RCC 7860 (cell line): ENCODE measurements around the gene ASB3.
A peak's percentile ranks its signal among the peaks of the same experiment; 100 is the strongest.
"Not testable (repeated sequence)": the region's sequence is repeated elsewhere in the genome, so short reads cannot be mapped to it uniquely, and the experiment has no call there.

Experiments
- DNase-seq: peaks from one replicate; pipeline ENCODE4 v3.0.0-alpha.2; 2015; ENCODE audit warnings: low spot score
- FAIRE-seq: peaks from 2 replicates; lab custom pipeline; 2012; peaks lifted over from hg19 to GRCh38; lab: Jason Lieb, UNC

The ASB3 gene

DNA sequence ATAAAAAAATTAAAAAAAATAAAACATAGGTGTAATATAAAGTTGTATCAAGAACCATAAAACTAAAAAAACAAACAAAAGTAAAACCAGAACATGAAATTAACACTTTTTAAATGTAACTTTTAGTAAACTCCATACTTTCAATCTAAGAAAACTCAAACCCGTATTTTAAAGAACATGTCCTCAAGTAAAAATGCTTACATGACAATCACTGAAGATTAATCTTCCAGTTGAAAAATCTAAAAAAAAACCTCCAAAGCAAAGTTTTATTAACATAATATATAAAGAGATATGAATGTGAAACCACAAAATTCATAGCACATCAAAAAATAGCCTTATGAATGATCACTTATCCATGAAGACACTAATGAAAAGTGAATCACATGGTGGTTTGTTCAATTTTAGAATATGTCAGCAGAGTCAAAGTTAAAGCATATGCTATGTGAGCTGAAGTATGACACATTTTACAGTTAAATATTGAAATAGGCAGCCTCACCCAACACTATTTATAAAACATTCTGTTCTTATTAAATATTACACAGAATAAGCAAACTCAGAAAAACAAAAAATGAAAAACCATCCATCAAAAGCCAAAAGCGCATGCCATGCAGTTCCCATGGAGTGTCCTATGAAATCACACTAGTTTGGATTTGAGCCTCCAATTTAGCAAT is 42.2 kb downstream of the ASB3 start:
- FAIRE-seq (no peak), DNase-seq (no peak)

DNA sequence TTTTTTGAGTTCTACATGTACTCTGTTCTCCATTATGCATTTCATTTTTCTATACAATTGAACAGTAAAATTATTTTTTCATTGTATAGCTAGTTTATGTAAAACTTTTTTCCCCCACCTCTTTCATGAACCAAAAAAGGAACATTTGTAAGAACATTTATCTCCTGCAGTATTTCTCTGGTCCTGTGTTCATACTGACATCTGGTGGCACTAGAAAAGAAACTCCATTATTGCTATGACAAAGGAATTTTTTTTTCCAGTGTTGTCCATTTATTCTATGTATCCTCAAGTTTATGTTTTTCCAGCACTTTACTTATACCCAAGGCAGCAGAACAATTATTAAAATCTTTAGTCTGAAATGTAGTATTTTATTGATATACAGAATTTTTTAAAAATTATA is 46.6 kb downstream of the ASB3 start:
- FAIRE-seq (peak; percentile 44), DNase-seq (peak; percentile 17)

GRCh38 chr2:53739032-53739431 is 47.7 kb downstream of the ASB3 start:
- DNase-seq: no peak
- FAIRE-seq: no peak

GRCh38 chr2:53737091-53737490 is 49.7 kb downstream of the ASB3 start:
- no peak for DNase-seq
- FAIRE-seq: no peak

DNA sequence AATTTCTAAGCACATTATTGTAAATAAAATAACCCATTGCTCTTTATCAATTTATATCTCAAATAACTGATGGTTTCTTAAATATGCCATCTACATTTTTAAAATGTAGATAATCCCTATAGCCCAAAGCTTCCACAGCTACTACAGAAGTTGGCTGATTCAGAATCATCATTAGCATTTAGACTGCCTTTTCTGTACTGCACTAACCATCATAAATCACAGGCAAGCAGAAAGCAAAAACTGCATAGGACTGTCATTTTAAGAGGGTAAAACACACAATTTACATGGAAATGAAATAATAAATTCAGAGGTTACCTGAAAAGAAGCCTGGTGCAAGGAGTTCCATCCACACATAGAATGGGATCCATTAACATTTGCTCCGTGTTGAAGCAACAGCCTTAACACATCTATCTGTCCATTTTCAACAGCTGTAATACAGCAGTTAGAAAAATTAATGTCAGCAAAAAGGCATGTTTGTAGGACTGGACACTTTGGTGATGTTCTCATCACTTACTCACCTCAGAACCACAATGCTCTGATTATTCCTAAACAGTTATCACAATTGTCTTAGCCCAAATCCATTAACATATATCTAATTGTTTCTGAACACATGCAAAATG is 57.5 kb downstream of the ASB3 start:
- DNase-seq (no peak), FAIRE-seq (no peak)

DNA sequence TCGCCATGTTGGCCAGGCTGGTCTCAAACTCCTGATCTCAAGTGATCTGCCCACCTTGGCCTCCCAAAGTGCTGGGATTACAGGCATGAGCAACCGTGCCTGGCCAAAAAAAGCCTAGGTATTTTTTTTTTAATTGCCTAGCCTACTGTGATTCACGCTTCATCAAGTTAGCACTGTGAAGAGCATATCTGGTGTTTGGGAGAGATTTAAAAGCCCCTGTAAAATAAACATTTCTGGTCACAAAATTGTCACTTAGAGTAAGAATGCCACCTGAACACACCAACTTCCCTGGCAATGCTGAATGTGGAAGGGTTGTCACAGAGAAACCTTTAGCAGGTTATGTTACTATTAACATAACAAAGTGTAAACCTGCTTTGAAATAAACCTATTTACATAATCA is 58.8 kb downstream of the ASB3 start:
- FAIRE-seq (no peak), DNase-seq (no peak)

DNA sequence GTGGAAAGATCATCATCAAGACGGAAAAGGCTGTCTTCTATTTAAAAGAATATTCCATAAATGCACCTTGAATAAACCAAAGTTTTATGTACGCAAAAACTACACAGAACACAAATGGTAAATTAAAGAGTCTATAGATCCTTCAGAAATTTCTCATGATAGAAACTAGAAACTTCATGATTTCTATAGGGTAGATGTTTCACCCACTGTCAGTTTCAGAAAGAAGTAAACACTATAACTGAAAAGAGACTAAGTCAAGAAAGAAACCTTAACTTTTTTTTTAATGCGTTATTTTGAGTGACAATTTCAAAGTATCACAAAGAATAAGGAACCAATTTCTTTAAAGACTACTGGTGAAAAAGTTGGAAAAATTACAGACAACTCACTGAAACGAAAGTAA is 61.1 kb downstream of the ASB3 start:
- DNase-seq: no peak
- no peak for FAIRE-seq

GRCh38 chr2:53724536-53724935 is 62.2 kb downstream of the ASB3 start:
- FAIRE-seq: no peak
- DNase-seq: no peak

DNA sequence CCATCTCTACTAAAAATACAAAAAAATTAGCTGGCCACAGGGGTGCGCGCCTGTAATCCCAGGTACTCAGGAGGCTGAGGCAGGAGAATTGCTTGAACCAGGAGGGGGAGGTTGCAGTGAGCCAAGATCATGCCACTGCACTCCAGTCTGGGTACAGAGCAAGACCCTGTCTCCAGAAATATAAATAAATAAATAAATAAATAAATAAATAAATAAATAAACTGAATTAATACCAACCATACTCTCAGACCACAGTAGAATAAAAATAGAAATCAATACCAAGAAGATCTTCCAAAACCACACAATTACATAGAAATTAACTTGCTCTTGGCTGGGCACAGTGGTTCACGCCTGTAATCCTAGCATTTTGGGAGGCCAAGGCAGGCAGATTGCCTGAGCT is 65.8 kb downstream of the ASB3 start:
- FAIRE-seq, DNase-seq: not testable (repeated sequence)

DNA sequence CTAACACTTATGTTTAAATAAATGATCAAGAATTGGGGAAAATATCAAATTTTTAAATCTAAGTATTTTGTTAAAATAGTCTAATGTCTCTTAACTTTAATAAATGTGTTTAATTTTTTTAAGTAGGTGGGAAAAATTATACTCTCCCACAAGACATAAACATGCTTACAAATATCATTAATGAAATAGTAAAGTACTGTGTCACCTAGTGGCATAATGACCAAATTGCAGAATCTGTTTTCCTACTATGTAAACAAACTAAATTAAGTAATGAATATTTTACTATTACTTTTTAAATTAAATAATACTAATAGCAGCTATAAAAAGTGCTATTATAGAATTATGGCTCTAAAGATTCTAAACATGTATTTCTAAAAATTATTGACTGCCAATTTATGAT is 71.2 kb downstream of the ASB3 start:
- DNase-seq: no peak
- peak; percentile 71 for FAIRE-seq

- DNase-seq (no peak), FAIRE-seq (no peak)
These were observed 75.4 kb downstream of the ASB3 start for GRCh38 chr2:53711271-53711780.

DNA sequence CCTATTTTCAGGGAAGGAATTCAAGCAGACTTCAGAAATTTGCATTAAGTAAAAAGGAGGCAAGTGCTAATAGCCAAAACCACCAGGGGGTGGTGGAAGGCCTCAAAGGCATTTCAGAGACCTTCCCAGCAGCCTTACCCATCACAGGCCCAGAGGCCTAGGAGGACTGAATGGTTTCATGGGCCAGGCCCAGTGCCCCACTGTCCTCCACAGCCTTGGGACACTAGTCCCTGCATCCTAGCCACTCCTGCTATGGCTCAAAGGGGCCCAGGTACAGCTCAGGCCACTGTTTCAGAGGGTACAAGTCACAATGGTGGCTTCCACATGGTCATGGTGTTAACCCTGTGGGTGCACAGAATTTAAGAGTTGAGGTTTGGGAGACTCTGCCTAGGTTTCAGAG is 77.8 kb downstream of the ASB3 start:
- no peak for DNase-seq

DNA sequence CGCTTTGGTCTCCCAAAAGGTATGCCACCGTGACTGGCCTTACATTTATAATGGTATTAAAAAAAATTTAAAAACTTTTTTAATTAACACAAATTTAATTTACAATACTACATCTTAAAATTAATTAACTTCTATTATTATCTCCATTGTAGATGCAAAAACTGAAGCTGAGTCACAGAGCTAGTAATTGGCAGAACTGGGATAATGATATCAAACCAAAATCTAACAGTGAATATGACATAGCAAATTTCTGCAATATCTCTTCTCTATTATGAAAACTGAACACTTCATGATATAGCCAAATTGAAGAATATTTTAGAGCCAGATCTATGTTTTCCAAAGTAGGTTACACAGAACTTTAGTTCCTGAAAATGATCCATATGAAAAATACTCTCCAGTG is 85.5 kb downstream of the ASB3 start:
- DNase-seq (no peak), FAIRE-seq (no peak)

More for the DNA sequence above, 77.8 kb downstream of the ASB3 start:
- FAIRE-seq: no peak

GRCh38 chr2:53697686-53698085 is 89.1 kb downstream of the ASB3 start:
- DNase-seq (no peak), FAIRE-seq (no peak)

- no peak for DNase-seq
- no peak for FAIRE-seq
These were observed 89.7 kb downstream of the ASB3 start for GRCh38 chr2:53697092-53697491.

DNA sequence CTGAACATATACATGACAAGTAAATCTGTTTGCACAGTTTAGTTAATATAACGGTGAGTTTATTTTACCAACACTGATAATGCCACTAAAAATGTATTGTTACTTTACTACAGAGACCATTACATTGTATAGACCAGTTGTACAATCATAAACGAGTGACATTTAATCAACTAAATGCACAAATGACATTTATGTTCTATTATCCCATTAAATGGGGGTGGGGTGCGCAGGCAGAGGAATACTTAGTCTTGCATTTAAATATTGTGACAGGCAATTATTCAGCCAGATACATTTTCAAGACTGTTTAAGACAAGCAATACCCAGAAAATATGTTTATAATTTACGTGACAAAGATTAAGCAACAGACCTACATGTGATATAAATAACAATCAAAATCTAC is 91.2 kb downstream of the ASB3 start:
- FAIRE-seq (no peak), DNase-seq (no peak)

DNA sequence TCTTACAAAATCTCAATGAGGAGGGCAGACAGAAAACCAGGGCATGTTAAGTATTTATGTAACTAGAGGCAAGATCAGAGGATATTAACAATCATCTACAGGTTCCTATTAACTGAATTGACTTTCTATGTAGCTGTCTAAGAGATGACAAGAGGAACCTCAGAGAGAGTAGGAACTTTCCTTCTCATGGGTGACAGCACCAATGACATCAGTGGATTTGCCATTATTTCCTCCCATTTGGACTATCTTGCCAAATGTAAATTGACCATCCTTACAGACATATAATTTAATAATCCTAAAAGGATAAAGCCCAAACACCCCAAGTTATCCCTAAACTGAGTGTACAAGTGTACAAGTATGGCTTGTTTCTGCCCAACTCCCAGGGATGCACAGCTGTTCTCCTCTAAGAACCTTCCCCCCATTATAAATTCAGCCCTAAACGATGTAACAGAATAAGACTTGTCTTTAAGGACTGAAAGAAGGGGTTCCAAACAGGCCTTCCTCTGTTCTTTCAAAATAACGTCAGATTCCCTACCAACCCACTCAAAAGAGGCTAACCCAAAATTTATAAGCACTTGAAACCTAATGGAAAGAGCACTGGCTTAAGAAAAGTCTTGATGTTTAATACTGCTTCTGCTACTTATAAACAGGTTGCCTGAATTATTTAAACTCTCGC is 92.5 kb downstream of the ASB3 start:
- DNase-seq: no peak
- FAIRE-seq: no peak

DNA sequence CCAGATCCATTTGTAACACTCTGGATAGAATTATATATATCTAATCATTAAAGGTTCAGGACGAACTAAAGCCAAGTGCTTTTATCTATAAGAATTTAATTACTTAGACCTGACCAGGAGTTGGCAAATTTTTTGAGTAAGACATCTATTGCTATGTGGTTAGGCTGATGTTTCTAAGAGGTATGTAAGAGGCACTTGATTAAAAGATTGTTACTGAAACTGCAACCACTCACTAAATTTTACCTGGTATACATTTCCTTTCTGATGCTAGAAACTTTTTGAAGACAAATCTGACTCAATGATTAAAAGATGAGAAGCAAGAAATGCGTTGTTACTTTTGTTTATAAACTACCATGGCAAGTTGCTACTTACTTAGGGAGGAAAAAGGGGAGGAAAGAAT is 95.9 kb downstream of the ASB3 start:
- no peak for DNase-seq
- no peak for FAIRE-seq

DNA sequence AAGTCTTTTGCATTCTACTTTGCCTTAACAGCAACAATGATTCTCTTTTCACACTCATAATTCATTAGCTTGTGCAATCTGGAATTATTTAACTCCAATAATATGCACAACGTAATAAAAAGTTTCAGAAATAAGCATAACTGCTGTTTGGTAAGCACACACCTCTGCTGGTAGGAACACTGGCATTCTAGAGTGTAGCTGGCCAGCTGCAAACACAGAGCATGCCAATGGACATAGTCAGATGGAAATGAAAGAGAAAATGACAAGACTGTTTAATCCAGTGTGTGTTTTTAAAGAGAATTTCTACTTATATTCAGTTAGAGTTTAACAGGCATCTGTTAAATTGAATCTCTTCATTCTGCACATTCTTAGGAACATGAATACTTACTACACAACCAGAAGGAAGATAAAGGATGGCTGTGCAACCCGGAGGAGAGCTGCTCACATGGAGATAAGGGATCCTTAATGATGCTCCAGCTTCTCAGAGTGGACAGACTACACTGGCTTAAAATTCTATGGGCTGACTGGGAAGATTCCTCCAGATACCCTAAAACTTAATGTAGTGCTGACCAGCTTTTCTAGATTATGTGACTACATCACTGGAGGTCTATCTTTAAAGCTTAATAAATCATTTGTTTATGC is 113.8 kb downstream of the ASB3 start:
- DNase-seq (no peak), FAIRE-seq (no peak)

DNA sequence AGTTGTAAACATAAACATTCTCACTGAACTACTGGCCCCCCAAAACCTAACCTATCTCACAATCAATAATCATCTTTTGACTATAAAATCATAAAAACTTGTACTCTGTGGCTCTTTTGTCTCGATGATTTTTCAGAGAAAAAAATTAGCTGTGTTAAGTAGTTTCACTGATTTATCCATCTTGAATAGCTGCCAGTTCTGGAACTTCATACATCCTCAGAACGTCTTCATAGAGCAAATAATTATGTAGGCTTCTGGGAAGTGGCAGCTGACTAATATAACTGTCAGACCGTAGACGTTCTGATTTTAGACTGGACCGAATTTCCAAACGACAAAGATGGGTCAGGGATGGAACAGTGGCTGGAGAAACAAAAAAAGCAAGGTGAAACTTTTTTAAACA is 116.4 kb downstream of the ASB3 start:
- FAIRE-seq: no peak

DNA sequence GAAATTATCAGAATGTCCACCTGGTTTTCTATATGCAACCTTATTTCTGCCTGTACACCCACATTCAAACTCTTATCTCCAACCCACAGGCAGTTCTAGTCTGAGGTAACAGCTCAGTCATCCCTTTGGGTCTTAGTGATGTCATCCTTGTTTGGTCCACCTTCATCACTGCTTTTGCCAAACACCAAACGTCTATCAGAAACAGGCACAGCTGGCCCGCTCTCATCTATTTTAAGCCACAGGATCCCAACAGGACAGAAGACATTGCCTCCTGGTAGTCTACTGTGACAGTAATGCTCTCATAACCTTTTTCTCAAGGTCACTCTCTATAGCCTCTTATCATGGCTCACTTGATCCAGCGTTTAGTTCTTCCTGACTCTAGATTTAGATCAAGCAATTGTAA is 118.1 kb downstream of the ASB3 start:
- no peak for DNase-seq
- no peak for FAIRE-seq

More for the DNA sequence above, 116.4 kb downstream of the ASB3 start:
- DNase-seq: no peak

DNA sequence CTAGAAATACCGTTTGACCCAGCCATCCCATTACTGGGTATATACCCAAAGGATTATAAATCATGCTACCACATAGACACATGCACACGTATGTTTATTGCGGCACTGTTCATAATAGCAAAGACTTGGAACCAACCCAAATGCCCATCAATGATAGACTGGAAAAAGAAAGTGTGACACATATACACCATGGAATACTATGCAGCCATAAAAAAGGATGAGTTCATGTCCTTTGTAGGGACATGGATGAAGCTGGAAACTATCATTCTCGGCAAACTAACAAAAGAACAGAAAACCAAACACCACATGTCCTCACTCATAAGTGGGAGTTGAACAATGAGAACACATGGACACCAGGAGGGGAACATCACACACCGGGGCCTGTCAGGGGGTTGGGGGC is 119.6 kb downstream of the ASB3 start:
- FAIRE-seq, DNase-seq: not testable (repeated sequence)
